MV-4-11 (cell line): ENCODE measurements around the gene CPEB2.
A peak's percentile ranks its signal among the peaks of the same experiment; 100 is the strongest.

Experiments used
- DNase-seq: peaks from one replicate; lab custom pipeline; 2025; lab: John Stamatoyannopoulos, UW

CPEB2 gene

GRCh38 chr4:15001869-15002658 lies at the start of gene CPEB2:
Gene CPEB2 (plus strand): TSS chr4:15002481. CDS start chr4:15002674, 193 bp downstream.
- DNase-seq, result peak; percentile 94

- DNase-seq, result no peak
Observed at GRCh38 chr4:14958436-14958835, 43.8 kb upstream of the CPEB2 start.

GRCh38 chr4:14961292-14961691 lies 41.0 kb upstream of the CPEB2 start:
- peak; percentile 33 for DNase-seq

GRCh38 chr4:14965071-14965470 lies 37.2 kb upstream of the CPEB2 start:
- DNase-seq, result no peak

- no peak for DNase-seq
Observed at GRCh38 chr4:14967982-14968381, 34.3 kb upstream of the CPEB2 start.

- no peak for DNase-seq
Observed at GRCh38 chr4:14977830-14978229, 24.5 kb upstream of the CPEB2 start.

- DNase-seq, result no peak
Observed at GRCh38 chr4:14984448-14984847, 17.8 kb upstream of the CPEB2 start.

- DNase-seq, result no peak
Observed at GRCh38 chr4:14985161-14985560, 17.1 kb upstream of the CPEB2 start.

- DNase-seq, result no peak
Observed at GRCh38 chr4:14985843-14986242, 16.4 kb upstream of the CPEB2 start.

- DNase-seq, result no peak
Observed at GRCh38 chr4:14987054-14987453, 15.2 kb upstream of the CPEB2 start.

- DNase-seq, result no peak
Observed at GRCh38 chr4:14990484-14990883, 11.8 kb upstream of the CPEB2 start.

- DNase-seq, result peak; percentile 85
Observed at GRCh38 chr4:14994242-14994641, 8.0 kb upstream of the CPEB2 start.

GRCh38 chr4:15001248-15001868 lies 923 bp upstream of the CPEB2 start:
- peak; percentile 63 for DNase-seq

GRCh38 chr4:15002659-15003400 lies 549 bp downstream of the CPEB2 start:
- DNase-seq, result peak; percentile 84

GRCh38 chr4:15003401-15003890 lies 1.2 kb downstream of the CPEB2 start:
- no peak for DNase-seq

GRCh38 chr4:15003891-15004738 lies 1.8 kb downstream of the CPEB2 start:
- DNase-seq, result no peak

GRCh38 chr4:15004739-15005301 lies 2.5 kb downstream of the CPEB2 start:
- DNase-seq, result peak; percentile 23

- no peak for DNase-seq
Observed at GRCh38 chr4:15005474-15006115, 3.3 kb downstream of the CPEB2 start.

- peak; percentile 36 for DNase-seq
Observed at GRCh38 chr4:15006416-15007024, 4.2 kb downstream of the CPEB2 start.

GRCh38 chr4:15007201-15007600 lies 4.9 kb downstream of the CPEB2 start:
- no peak for DNase-seq
